OCI-LY1 (cell line): ENCODE data around the gene CDAN1.
"Not testable (repeated sequence)": the region's sequence is repeated elsewhere in the genome, so short reads cannot be mapped to it uniquely, and the experiment has no call there.

Experiments used
- H2AFZ ChIP-seq: fragments of 200-600 bp; sonication (generic), shearing (Covaris generic); 2 replicates; pipeline ENCODE4 v1.6.0; 2014; ENCODE audit warnings: antibody characterized with exemption, mild to moderate bottlenecking, low read length
- H3F3A ChIP-seq: fragments of 200-600 bp; sonication (generic), shearing (Covaris generic); 2 replicates; pipeline ENCODE4 v1.6.0; 2014; ENCODE audit warnings: mild to moderate bottlenecking, antibody characterized with exemption, low read length, moderate library complexity; ENCODE audit not compliant: insufficient read depth
- H3K27ac ChIP-seq: fragments of 200-600 bp; sonication (generic); 2 replicates; pipeline ENCODE4 v1.5.1; 2014; ENCODE audit warnings: low read length, mixed run types, mild to moderate bottlenecking, low read depth; ENCODE audit not compliant: poor library complexity, severe bottlenecking
- H3K27me3 ChIP-seq: fragments of 200-600 bp; sonication (generic); 2 replicates; pipeline ENCODE4 v1.6.0; 2014; ENCODE audit warnings: antibody characterized with exemption, mild to moderate bottlenecking, low read length, moderate library complexity; ENCODE audit not compliant: insufficient read depth
- H3K36me3 ChIP-seq: fragments of 200-600 bp; sonication (generic); 2 replicates; pipeline ENCODE4 v1.6.1; 2014; ENCODE audit warnings: mild to moderate bottlenecking, antibody characterized with exemption, low read length, moderate library complexity, mixed read lengths; ENCODE audit not compliant: insufficient read depth
- H3K4me1 ChIP-seq: fragments of 200-600 bp; sonication (generic); 2 replicates; pipeline ENCODE4 v1.5.1; 2014; ENCODE audit warnings: mild to moderate bottlenecking, low read length, moderate library complexity; ENCODE audit not compliant: insufficient read depth, severe bottlenecking
- H3K4me2 ChIP-seq: fragments of 200-600 bp; sonication (generic), shearing (Covaris generic); 2 replicates; pipeline ENCODE4 v1.6.1; 2014; ENCODE audit warnings: low read length
- H3K4me3 ChIP-seq: fragments of 200-600 bp; sonication (generic); 2 replicates; pipeline ENCODE4 v1.5.1; 2014; ENCODE audit warnings: low read length, low read depth, mild to moderate bottlenecking, mixed read lengths; ENCODE audit not compliant: poor library complexity, severe bottlenecking
- H3K79me2 ChIP-seq: fragments of 200-600 bp; shearing (Covaris generic); 2 replicates; pipeline ENCODE4 v1.6.1; 2016; ENCODE audit warnings: mixed run types, low read length, mixed read lengths; ENCODE audit not compliant: insufficient read depth
- H3K9ac ChIP-seq: fragments of 200-600 bp; sonication (generic), shearing (Covaris generic); 2 replicates; pipeline ENCODE4 v1.6.1; 2014; ENCODE audit warnings: mild to moderate bottlenecking, low read length, mixed read lengths
- H3K9me2 ChIP-seq: fragments of 200-600 bp; sonication (generic), shearing (Covaris generic); 2 replicates; pipeline ENCODE4 v1.6.1; 2014; ENCODE audit warnings: low read depth, mild to moderate bottlenecking, low read length, mixed read lengths
- H3K9me3 ChIP-seq: fragments of 200-600 bp; shearing (Covaris generic); 2 replicates; pipeline ENCODE4 v1.6.1; 2014; ENCODE audit warnings: low read length, mixed read lengths
- H4K20me1 ChIP-seq: fragments of 200-600 bp; sonication (generic), shearing (Covaris generic); 2 replicates; pipeline ENCODE4 v1.6.0; 2016; ENCODE audit warnings: mild to moderate bottlenecking, low read length; ENCODE audit not compliant: insufficient read depth
- CTCF ChIP-seq: fragments of 200-600 bp; sonication (generic), shearing (Covaris generic); IDR thresholded peaks from 2 replicates; pipeline ENCODE4 v1.5.1; 2017; ENCODE audit warnings: mild to moderate bottlenecking, antibody characterized with exemption, low read length, moderate library complexity, mixed read lengths
- EZH2 ChIP-seq: fragments of 200-600 bp; sonication (generic), shearing (Covaris generic); IDR thresholded peaks from 2 replicates; pipeline ENCODE4 v1.8.0; 2017; ENCODE audit warnings: borderline replicate concordance, mixed run types, mild to moderate bottlenecking, antibody characterized with exemption, low read length, moderate library complexity, mixed read lengths

CDAN1 gene

GRCh38 chr15:42687740-42688139 is 49.2 kb downstream of the CDAN1 start:
- H3K9ac ChIP-seq, result no peak overlapping the region
- TF ChIP-seq CTCF (no peak), EZH2 (no peak)
- no peaks in the 10 kb centered on the region for H3K79me2 ChIP-seq
- no peak overlapping the region for H2AFZ ChIP-seq
- H3K4me1 ChIP-seq, result no peaks in the 10 kb centered on the region
- peaks cover 52% of the 10 kb centered on the region; the same call in 1 of the 2 replicates for H3K36me3 ChIP-seq
- no peak overlapping the region for H3K27ac ChIP-seq
- no peaks in the 10 kb centered on the region for H3K9me2 ChIP-seq
- H3K4me2 ChIP-seq, result no peak overlapping the region
- H4K20me1 ChIP-seq, result no peaks in the 10 kb centered on the region
- no peaks in the 10 kb centered on the region for H3F3A ChIP-seq
- no peaks in the 10 kb centered on the region for H3K27me3 ChIP-seq
- H3K4me3 ChIP-seq, result no peak overlapping the region
- H3K9me3 ChIP-seq, result no peaks in the 10 kb centered on the region

- Histone ChIP-seq H3K9me2 (no peaks in the 10 kb centered on the region), H3K27me3 (no peaks in the 10 kb centered on the region), H3K79me2 (no peaks in the 10 kb centered on the region), H3K4me1 (no peaks in the 10 kb centered on the region), H2AFZ (no peak overlapping the region), H3K36me3 (peaks cover 66% of the 10 kb centered on the region; the same call in 1 of the 2 replicates), H3F3A (no peaks in the 10 kb centered on the region), H3K9me3 (no peaks in the 10 kb centered on the region), H4K20me1 (no peaks in the 10 kb centered on the region), H3K4me2 (no peak overlapping the region), H3K4me3 (no peak overlapping the region), H3K27ac (no peak overlapping the region), H3K9ac (no peak overlapping the region)
- TF ChIP-seq EZH2 (no peak), CTCF (no peak)
These were observed 50.6 kb downstream of the CDAN1 start for GRCh38 chr15:42686281-42686680.

- Histone ChIP-seq H3K9me3 (no peaks in the 10 kb centered on the region), H3F3A (no peaks in the 10 kb centered on the region), H3K79me2 (no peaks in the 10 kb centered on the region), H3K27ac (no peak overlapping the region), H3K27me3 (no peaks in the 10 kb centered on the region), H3K4me1 (no peaks in the 10 kb centered on the region), H3K36me3 (peaks cover 66% of the 10 kb centered on the region; the same call in 1 of the 2 replicates), H3K9me2 (no peaks in the 10 kb centered on the region), H4K20me1 (no peaks in the 10 kb centered on the region), H3K9ac (no peak overlapping the region), H3K4me3 (no peak overlapping the region), H2AFZ (no peak overlapping the region), H3K4me2 (no peak overlapping the region)
- no peak for TF ChIP-seq EZH2
- no peak for TF ChIP-seq CTCF
These were observed 55.8 kb downstream of the CDAN1 start for GRCh38 chr15:42681119-42681518.

- peaks cover 69% of the 10 kb centered on the region; the same call in 1 of the 2 replicates for H3K36me3 ChIP-seq
- H3K4me3 ChIP-seq, H3K9me2 ChIP-seq, H3K9me3 ChIP-seq, H3F3A ChIP-seq, H4K20me1 ChIP-seq, H2AFZ ChIP-seq, H3K27ac ChIP-seq, H3K27me3 ChIP-seq, H3K4me2 ChIP-seq, H3K9ac ChIP-seq, H3K79me2 ChIP-seq, H3K4me1 ChIP-seq: not testable (repeated sequence)
These were observed 56.8 kb downstream of the CDAN1 start for GRCh38 chr15:42680142-42680482.
